Prostate gland (tissue), 2 donors: ENCODE results near the gene DACT2.

Experiments used
- CTCF ChIP-seq, 4 experiments: fragments of 200-600 bp in 2 of 4; fragments of 450-650 bp in 2 of 4; sonication (generic) in 2 of 4; IDR thresholded peaks; 1 replicate in 3 of 4; 2 replicates in 1 of 4; pipeline ENCODE4 v1.5.1; 2016 to 2019; ENCODE audit warnings: antibody characterized with exemption in 4 of 4, mild to moderate bottlenecking in 2 of 4, moderate library complexity in 2 of 4
- POLR2A ChIP-seq: fragments of 450-650 bp; IDR thresholded peaks from one replicate; pipeline ENCODE4 v1.6.1; 2016; ENCODE audit warnings: antibody characterized with exemption, mild to moderate bottlenecking
- POLR2AphosphoS5 ChIP-seq: sonication (generic); formaldehyde crosslinking; IDR thresholded peaks from one replicate; pipeline ENCODE4 v1.6.1; 2017; ENCODE audit warnings: antibody characterized with exemption

DNA sequence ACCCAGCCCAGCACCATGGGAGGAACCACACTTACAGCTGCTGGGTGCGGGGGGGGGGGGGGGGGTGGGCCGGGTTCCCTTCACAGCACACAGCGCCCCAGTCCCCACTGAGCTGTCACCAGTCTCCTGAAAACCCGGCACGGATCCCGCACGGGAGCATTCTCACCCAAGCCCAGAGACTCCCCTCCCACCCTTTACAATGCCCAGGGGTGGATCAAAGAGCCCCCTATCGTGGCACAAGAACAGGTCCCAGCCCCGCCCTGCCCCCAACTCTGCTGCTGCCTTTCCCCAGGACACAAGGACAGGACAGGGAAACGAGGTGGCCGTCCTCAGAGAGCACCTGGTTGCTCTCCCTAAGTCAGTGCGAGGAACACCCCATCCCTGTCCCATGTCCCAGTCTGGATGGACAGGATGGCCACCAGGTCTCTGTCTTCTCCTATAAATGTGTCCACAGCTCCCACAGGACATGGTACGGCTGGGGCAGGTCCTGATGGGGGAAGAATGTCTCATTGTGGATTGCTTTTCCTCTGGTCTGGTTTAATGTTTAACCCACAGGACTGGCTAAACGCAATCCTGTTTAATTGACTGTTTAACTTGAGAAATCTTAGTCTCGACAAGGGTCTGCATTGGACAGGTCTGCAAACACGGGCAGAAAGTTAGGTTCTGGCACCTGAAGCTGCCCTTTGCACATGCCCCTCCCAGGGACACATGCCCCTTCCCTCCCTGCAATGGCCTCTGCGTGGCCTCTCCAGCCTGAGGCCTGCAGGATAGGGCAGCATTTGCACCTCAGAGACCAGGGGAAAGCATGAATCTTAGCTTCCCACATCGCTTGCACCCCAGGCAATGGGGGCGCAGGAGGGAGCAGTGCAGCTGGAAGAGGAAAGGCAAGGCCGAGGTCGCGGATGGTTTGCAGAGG, 45.3 kb downstream of the DACT2 start:
- TF ChIP-seq POLR2A (no peak), CTCF (IDR thresholded peaks at IDR 0.05) (no peak), POLR2AphosphoS5 (no peak)
